ENCODE measurements around the gene CNTN1. TPM values are rescaled to one million over a fixed set of nuclear protein-coding genes. Genes with fewer than 3 reads are reported as not detected.

The CNTN1 gene
- total RNA-seq, 1 donor, result 1.7 TPM

DNA sequence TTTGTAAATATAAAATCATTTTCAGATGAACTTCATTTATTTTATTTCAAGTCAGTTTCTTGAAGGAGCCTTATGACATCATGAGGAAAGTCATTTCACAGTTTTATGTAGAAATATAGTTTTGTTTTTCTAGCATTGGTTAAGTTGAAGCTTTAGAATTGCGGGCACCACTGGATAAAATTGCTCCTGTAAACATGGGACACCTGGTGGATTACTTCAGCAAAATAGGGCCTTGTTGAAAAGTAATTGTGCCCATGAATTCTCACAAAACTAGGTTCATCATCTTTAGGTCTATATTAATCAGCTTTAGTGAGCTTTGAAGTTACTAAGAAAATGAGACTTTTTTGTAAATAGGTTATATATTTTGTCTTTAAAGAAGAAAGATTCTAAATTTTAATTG lies 25.3 kb downstream of the CNTN1 start:
- TF ChIP-seq, protein P1, sequence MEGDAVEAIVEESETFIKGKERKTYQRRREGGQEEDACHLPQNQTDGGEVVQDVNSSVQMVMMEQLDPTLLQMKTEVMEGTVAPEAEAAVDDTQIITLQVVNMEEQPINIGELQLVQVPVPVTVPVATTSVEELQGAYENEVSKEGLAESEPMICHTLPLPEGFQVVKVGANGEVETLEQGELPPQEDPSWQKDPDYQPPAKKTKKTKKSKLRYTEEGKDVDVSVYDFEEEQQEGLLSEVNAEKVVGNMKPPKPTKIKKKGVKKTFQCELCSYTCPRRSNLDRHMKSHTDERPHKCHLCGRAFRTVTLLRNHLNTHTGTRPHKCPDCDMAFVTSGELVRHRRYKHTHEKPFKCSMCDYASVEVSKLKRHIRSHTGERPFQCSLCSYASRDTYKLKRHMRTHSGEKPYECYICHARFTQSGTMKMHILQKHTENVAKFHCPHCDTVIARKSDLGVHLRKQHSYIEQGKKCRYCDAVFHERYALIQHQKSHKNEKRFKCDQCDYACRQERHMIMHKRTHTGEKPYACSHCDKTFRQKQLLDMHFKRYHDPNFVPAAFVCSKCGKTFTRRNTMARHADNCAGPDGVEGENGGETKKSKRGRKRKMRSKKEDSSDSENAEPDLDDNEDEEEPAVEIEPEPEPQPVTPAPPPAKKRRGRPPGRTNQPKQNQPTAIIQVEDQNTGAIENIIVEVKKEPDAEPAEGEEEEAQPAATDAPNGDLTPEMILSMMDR (IDR thresholded peaks at IDR 0.05; ENCODE audit: insufficient read depth, low read depth, low read length), result no peak
- DNase-seq (ENCODE audit: low read depth), result no peak
- H3K4me3 ChIP-seq (ENCODE audit: low read depth, low read length), result no peak overlapping the region

DNA sequence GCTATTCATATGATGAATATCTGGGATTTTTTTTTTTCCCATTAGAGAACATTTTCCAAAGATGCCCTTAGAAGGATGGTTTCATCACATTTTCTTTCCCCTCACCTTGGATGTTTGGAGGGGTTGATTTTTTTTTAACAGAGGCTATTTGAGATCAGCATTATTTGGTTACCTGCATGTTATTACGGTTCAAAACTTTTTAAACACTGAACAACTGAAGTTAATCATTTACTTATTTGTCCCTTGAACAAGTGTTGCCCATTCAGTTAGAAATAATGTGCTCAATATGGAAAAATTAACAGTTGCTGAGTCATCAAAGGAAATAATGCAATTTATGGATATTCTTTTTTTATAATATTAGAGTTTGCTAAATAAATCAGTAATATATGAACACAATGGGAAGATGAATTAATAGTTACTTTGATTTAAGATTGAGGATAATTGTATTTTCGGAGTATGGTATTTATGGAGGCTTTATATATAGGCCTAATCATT lies 26.7 kb downstream of the CNTN1 start:
- DNase-seq (ENCODE audit: low read depth), result no peak
- no peak overlapping the region for H3K4me3 ChIP-seq (ENCODE audit: low read depth, low read length)
- TF ChIP-seq, protein P1 (IDR thresholded peaks at IDR 0.05; ENCODE audit: insufficient read depth, low read depth, low read length), result no peak

DNA sequence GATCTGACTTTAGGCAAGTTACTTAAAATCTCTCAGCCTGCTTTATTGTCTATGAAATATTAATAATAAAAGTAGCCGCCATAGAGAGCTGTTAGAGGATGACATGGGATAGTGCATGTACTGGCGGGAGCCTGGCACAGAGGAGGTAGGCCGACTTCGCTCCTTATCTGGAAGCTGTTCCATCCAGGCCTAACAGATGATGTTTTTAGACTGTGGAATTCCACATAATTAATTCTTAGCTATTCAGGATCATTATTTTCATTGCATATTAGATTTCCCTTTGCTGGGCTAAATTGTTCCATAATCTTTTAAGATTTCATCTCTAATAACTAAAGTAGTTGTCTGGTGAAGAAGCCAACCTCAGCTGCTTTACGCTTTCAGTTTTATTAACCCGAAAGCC lies 30.8 kb downstream of the CNTN1 start:
- H3K4me3 ChIP-seq (ENCODE audit: low read depth, low read length), result no peak overlapping the region
- TF ChIP-seq, protein P1 (IDR thresholded peaks at IDR 0.05; ENCODE audit: insufficient read depth, low read depth, low read length), result no peak
- no peak for DNase-seq (ENCODE audit: low read depth)

DNA sequence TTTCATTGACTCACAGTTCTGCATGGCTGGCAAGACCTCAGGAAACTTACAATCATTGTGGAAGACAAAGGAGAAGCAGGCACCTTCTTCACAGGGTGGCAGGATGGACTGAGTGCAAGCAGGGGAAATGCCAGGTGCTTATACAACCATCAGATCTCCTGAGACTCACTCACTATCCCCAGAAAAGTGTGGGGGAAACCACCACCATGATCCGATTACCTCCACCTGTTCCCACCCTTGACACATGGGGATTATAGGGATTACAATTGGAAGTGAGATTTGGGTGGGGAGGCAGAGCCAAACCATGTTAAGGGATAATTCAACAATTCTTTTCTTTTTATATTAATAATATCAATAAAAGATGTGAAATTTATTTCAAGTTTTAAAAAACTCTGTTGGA lies 34.1 kb downstream of the CNTN1 start:
- no peak for DNase-seq (ENCODE audit: low read depth)
- no peak overlapping the region for H3K4me3 ChIP-seq (ENCODE audit: low read depth, low read length)
- TF ChIP-seq, protein P1 (IDR thresholded peaks at IDR 0.05; ENCODE audit: insufficient read depth, low read depth, low read length), result no peak

DNA sequence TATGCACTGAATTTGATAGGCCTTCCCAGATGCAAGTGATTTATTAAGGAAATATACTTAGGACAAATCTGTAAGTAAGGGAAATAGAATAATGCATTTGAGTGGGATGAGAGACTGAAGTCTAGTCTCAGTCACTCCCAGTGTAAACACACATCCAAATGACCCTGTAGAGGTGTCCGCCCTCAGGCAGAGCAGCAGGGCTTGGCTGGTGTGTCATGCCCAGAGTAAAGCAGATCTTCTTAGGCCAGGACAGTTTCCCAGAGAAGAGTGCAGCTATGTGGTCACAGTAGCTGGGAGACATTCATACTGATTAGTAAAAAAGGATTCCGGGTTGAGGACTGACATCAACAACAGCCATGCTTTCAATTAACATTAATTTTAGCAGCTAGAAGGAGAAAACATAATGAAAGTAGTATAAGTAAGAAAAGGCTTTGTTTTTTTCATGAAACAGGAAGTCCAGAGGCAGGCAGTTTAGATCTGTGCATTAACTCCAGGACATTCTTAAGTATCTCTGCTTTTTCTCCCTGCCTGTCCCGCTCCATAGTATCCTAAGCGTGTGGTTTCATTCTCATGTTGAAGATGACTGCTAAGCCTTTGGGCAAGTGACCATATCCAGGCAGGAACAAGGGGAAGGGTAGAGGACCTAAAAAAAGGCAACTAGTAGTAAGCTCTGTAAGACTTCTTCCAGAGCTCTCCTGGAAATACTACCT lies 35.7 kb downstream of the CNTN1 start:
- H3K4me3 ChIP-seq (ENCODE audit: low read depth, low read length), result no peak overlapping the region
- DNase-seq (ENCODE audit: low read depth), result no peak

DNA sequence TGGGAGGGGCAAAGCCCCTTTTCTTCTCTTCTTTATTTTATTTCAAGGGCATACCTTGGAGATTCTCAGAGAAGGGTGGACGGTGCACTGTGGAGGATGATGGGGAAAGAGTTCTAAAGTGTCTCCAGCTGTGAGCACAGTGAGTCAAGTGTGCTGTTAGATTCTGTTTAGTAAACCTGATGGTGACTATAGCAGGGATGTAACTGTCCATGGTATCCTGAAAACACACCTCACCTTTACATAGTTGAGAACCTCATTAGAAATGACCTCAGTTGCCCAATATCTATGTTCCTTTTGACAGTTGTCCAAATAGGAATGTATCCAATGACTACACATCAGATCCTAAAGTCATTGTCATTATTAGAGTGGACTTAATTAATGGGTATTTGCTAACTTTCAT lies 38.0 kb downstream of the CNTN1 start:
- TF ChIP-seq, protein P1 (IDR thresholded peaks at IDR 0.05; ENCODE audit: insufficient read depth, low read depth, low read length), result no peak
- no peak for DNase-seq (ENCODE audit: low read depth)
- H3K4me3 ChIP-seq (ENCODE audit: low read depth, low read length), result no peak overlapping the region

More for the DNA sequence above, 35.7 kb downstream of the CNTN1 start:
- TF ChIP-seq, protein P1 (IDR thresholded peaks at IDR 0.05; ENCODE audit: insufficient read depth, low read depth, low read length), result no peak

DNA sequence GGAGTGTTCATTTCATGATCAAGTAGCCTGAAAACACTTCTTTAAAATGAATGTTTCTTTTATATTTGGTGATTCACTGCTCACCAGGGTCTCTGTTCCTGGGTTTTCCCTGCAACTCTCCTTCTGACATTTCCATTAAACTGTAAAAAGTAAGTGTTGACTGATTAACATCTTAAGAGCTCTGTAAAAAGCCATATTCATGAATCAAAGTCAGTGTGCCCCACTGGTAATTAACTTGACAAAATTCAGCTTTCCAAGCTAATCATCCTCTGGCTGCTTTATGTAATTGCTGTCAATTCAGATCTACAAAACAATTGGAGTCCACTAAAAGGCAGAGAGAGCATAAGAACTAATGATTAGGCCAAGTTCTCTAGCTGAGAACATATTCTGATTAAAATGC lies 41.6 kb downstream of the CNTN1 start:
- no peak overlapping the region for H3K4me3 ChIP-seq (ENCODE audit: low read depth, low read length)
- TF ChIP-seq, protein P1 (IDR thresholded peaks at IDR 0.05; ENCODE audit: insufficient read depth, low read depth, low read length), result no peak
- no peak for DNase-seq (ENCODE audit: low read depth)

All from fibroblast of villous mesenchyme (primary cell).